HepG2 (cell line): ENCODE results near the gene CNP. TPM values are rescaled to one million over a fixed set of nuclear protein-coding genes. Genes with fewer than 3 reads are reported as not detected.

Experiments
- CHCHD3 ChIP-seq: sonication (generic); formaldehyde crosslinking; IDR thresholded peaks from 2 replicates; pipeline ENCODE4 v1.8.0; 2022; ENCODE audit warnings: mild to moderate bottlenecking, missing genetic modification reagents, moderate library complexity
- HMGXB3 ChIP-seq: sonication (generic); formaldehyde crosslinking; IDR thresholded peaks from 2 replicates; pipeline ENCODE4 v1.4.0; 2020; ENCODE audit warnings: missing genetic modification reagents, borderline replicate concordance
- HNRNPUL1 ChIP-seq: fragments of 200-400 bp; formaldehyde crosslinking; IDR thresholded peaks from 2 replicates; pipeline ENCODE4 v1.6.1; 2017; ENCODE audit warnings: low read depth, mild to moderate bottlenecking, low read length, moderate library complexity
- IKZF5 ChIP-seq: IDR thresholded peaks from 2 replicates; pipeline ENCODE4 v1.6.1; 2018; ENCODE audit warnings: missing genetic modification reagents, mild to moderate bottlenecking, missing compliant biosample characterization
- MYC ChIP-seq: sonication (generic); formaldehyde crosslinking; IDR thresholded peaks from 2 replicates; pipeline ENCODE4 v1.9.0; 2021; ENCODE audit warnings: missing genetic modification reagents, borderline replicate concordance
- NR1H2 ChIP-seq: sonication (generic); formaldehyde crosslinking; IDR thresholded peaks from 2 replicates; pipeline ENCODE4 v1.8.1; 2022; ENCODE audit warnings: low read depth, missing genetic modification reagents, borderline replicate concordance
- NR2C2 ChIP-seq: sonication (generic); formaldehyde crosslinking; IDR thresholded peaks from 2 replicates; pipeline ENCODE4 v1.4.0; 2020; ENCODE audit warnings: missing genetic modification reagents, mild to moderate bottlenecking, moderate library complexity, borderline replicate concordance
- SYNCRIP ChIP-seq: fragments of 200-400 bp; formaldehyde crosslinking; IDR thresholded peaks from 2 replicates; pipeline ENCODE4 v1.6.1; 2018; ENCODE audit warnings: mild to moderate bottlenecking, low read depth, low read length; ENCODE audit not compliant: insufficient read depth
- ZBTB49 ChIP-seq: sonication (generic); formaldehyde crosslinking; IDR thresholded peaks from 2 replicates; pipeline ENCODE4 v1.4.0; 2020; ENCODE audit warnings: missing genetic modification reagents, borderline replicate concordance
- ZFP41 ChIP-seq: sonication (generic); formaldehyde crosslinking; IDR thresholded peaks from 2 replicates; pipeline ENCODE4 v1.4.0; 2020; ENCODE audit warnings: mild to moderate bottlenecking, missing genetic modification reagents, borderline replicate concordance
- polyA plus RNA-seq, 8 experiments: library from polyadenylated mRNA; depleted of rRNA in 3 of 8; stranded (reverse) in 7 of 8; unstranded in 1 of 8; fragments of >200 nt; fragmentation: Illumina TruSeq in 4 of 8; extraction: Trizol in 4 of 8; gene quantifications; 2 replicates each; pipeline versions ENCODE4 v1.2.1 to v1.2.3, GENCODE V29; 2011 to 2016; ENCODE audit warnings: low read depth in 4 of 8, missing spikeins in 1 of 8, mixed read lengths in 1 of 8; ENCODE audit not compliant: insufficient read depth in 1 of 8
- total RNA-seq, 5 experiments: library from RNA; depleted of rRNA; stranded (reverse); fragments of >200 nt; fragmentation: Illumina TruSeq; extraction: Trizol; gene quantifications; 2 replicates each; pipeline ENCODE4 v1.2.3, GENCODE V29; 2016; ENCODE audit warnings: low read depth in 1 of 5
- TF ChIP-seq, protein P1 (sequence below): sonication (generic); formaldehyde crosslinking; IDR thresholded peaks from 2 replicates; pipeline ENCODE4 v1.4.0; 2020; ENCODE audit warnings: missing genetic modification reagents, mild to moderate bottlenecking, borderline replicate concordance
- TF ChIP-seq, protein P2 (sequence below): sonication (generic); formaldehyde crosslinking; IDR thresholded peaks from 2 replicates; pipeline ENCODE4 v1.4.0; 2020; ENCODE audit warnings: missing genetic modification reagents, borderline replicate concordance

Gene CNP
- total and polyA plus RNA-seq, 2 of the 13 experiments (the other 11 are each of a cell fraction or from before 2014, with no cell fraction given) = 97.2 to 161 TPM

DNA sequence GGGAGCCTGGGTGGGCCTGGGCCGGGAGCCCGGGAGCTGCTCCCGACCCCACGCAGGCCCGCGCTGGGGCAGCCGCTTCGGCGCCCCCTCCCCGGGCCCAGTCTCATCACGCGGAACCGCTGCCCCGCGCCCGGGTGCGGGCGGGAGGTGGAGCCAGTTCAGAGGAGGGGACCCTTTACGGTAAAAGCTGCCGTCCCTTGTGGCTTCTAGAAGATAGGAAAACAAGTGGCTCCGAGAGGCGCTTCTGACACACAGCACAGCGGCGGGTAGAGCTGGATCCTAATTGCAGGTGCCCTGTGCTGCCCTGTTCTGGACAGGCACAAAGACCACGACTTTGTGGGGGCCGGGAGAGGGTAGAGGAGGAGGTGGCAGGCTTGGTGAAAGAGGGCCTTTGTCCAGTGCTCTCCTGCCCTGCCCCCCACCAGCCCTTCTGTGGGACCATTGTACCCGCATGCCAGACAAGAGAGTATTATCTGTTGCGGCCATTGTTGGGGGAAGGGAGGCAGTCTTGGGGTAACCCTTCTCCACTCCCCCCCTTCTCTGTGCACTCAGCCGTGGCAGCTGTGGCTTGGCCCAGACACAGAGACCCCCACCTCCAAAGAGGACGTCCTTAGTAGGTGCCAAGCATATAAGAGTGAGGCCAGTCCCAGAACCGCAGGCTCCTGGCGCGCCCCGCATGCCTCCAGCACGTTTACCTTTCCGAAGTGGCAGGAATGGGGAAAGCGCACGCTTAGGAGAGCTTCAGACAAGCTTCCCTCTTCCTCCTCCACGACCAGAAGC, 736 bp downstream of the CNP start (continued):
- TF ChIP-seq ZBTB49 = 0 out of 2 replicates have a peak, but pooled peaks have one; percentile 9
- TF ChIP-seq NR2C2 (CRISPR knock-in tag) = no peak
- TF ChIP-seq, protein P1, sequence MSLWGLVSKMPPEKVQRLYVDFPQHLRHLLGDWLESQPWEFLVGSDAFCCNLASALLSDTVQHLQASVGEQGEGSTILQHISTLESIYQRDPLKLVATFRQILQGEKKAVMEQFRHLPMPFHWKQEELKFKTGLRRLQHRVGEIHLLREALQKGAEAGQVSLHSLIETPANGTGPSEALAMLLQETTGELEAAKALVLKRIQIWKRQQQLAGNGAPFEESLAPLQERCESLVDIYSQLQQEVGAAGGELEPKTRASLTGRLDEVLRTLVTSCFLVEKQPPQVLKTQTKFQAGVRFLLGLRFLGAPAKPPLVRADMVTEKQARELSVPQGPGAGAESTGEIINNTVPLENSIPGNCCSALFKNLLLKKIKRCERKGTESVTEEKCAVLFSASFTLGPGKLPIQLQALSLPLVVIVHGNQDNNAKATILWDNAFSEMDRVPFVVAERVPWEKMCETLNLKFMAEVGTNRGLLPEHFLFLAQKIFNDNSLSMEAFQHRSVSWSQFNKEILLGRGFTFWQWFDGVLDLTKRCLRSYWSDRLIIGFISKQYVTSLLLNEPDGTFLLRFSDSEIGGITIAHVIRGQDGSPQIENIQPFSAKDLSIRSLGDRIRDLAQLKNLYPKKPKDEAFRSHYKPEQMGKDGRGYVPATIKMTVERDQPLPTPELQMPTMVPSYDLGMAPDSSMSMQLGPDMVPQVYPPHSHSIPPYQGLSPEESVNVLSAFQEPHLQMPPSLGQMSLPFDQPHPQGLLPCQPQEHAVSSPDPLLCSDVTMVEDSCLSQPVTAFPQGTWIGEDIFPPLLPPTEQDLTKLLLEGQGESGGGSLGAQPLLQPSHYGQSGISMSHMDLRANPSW (CRISPR knock-in tag) = no peak
- no peak for TF ChIP-seq HNRNPUL1
- peak; percentile 84; the same call in 1 of the 2 replicates for TF ChIP-seq ZFP41 (CRISPR knock-in tag)
- peak; percentile 54 for TF ChIP-seq MYC (CRISPR knock-in tag)
- no peak for TF ChIP-seq HMGXB3
- no peak for TF ChIP-seq IKZF5
- no peak for TF ChIP-seq CHCHD3 (CRISPR knock-in tag)
- TF ChIP-seq NR1H2 (CRISPR knock-in tag) = 0 out of 2 replicates have a peak, but pooled peaks have one; percentile 32
- TF ChIP-seq SYNCRIP = no peak
- TF ChIP-seq, protein P2, sequence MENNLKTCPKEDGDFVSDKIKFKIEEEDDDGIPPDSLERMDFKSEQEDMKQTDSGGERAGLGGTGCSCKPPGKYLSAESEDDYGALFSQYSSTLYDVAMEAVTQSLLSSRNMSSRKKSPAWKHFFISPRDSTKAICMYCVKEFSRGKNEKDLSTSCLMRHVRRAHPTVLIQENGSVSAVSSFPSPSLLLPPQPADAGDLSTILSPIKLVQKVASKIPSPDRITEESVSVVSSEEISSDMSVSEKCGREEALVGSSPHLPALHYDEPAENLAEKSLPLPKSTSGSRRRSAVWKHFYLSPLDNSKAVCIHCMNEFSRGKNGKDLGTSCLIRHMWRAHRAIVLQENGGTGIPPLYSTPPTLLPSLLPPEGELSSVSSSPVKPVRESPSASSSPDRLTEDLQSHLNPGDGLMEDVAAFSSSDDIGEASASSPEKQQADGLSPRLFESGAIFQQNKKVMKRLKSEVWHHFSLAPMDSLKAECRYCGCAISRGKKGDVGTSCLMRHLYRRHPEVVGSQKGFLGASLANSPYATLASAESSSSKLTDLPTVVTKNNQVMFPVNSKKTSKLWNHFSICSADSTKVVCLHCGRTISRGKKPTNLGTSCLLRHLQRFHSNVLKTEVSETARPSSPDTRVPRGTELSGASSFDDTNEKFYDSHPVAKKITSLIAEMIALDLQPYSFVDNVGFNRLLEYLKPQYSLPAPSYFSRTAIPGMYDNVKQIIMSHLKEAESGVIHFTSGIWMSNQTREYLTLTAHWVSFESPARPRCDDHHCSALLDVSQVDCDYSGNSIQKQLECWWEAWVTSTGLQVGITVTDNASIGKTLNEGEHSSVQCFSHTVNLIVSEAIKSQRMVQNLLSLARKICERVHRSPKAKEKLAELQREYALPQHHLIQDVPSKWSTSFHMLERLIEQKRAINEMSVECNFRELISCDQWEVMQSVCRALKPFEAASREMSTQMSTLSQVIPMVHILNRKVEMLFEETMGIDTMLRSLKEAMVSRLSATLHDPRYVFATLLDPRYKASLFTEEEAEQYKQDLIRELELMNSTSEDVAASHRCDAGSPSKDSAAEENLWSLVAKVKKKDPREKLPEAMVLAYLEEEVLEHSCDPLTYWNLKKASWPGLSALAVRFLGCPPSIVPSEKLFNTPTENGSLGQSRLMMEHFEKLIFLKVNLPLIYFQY (CRISPR knock-in tag) = no peak; the same call in 1 of the 2 replicates
